Neural cell (in vitro differentiated cells): ENCODE measurements around the gene APC.

ENCODE experiments used
- EP300 ChIP-seq: fragments of 450-650 bp; conservative IDR thresholded peaks from 2 replicates; pipeline ENCODE4 v1.6.1; 2014; ENCODE audit warnings: antibody characterized with exemption, mild to moderate bottlenecking, moderate library complexity; ENCODE audit not compliant: poor library complexity, severe bottlenecking
- EZH2 ChIP-seq: fragments of 200-600, 300-800 bp; shearing (Covaris generic), sonication (generic); IDR thresholded peaks from 2 replicates; pipeline ENCODE4 v1.6.1; 2014; ENCODE audit warnings: antibody characterized with exemption, low read length, borderline replicate concordance, mild to moderate bottlenecking; ENCODE audit not compliant: insufficient read depth, poor library complexity, severe bottlenecking
- MXI1 ChIP-seq: fragments of 450-650 bp; conservative IDR thresholded peaks from 2 replicates; pipeline ENCODE4 v1.6.1; 2014; ENCODE audit warnings: antibody characterized with exemption, mild to moderate bottlenecking; ENCODE audit not compliant: poor library complexity, severe bottlenecking
- POLR2AphosphoS5 ChIP-seq: IDR thresholded peaks from 2 replicates; pipeline ENCODE4 v1.6.1; 2012
- RAD21 ChIP-seq: fragments of 450-650 bp; conservative IDR thresholded peaks from 2 replicates; pipeline ENCODE4 v1.6.1; 2014; ENCODE audit warnings: antibody characterized with exemption, mild to moderate bottlenecking, moderate library complexity
- SMC3 ChIP-seq: fragments of 450-650 bp; conservative IDR thresholded peaks from 2 replicates; pipeline ENCODE4 v1.6.1; 2014; ENCODE audit warnings: antibody characterized with exemption, mild to moderate bottlenecking, moderate library complexity; ENCODE audit not compliant: poor library complexity
- TF ChIP-seq, protein P1 (sequence below): fragments of 450-650 bp; IDR thresholded peaks from 2 replicates; pipeline ENCODE4 v1.5.1; 2014; ENCODE audit warnings: antibody characterized with exemption, mild to moderate bottlenecking, moderate library complexity; ENCODE audit not compliant: poor library complexity, severe bottlenecking
- TF ChIP-seq, protein P2 (sequence below): IDR thresholded peaks from 2 replicates; pipeline ENCODE4 v1.6.1; 2012; ENCODE audit warnings: borderline replicate concordance

DNA sequence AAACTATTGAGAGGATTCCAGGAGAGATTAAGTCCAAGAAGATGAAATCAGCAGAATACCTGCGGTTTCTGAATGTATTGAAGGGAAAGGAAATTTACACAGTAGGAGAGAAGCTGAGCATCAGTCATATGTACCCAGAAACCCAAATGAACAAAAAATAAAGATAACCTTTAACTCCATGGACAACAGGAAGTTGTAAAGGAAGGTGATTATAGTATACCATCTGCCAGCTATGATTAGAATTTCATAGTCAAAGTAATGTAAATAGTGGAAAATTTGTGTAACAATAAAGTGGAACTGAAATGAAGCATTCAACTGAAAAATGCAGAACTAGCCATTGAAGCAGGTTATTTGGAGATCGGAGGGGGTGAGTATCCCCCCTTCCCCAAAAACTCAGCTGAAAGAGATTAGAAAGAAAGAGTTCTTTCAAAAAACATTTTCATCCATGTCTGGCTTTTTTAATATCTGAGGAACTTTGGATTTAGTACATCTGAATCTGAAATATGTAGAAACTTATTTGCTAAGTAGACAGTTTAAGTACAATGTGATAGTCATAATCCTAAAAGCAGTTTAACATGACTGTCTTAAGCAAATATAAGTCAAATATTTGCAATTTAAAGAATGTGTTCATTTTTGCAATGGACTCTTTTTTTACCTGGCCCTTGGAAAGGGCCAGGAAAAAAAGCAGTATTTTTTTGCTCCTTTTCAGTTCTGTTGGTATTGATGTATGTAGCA is 58.4 kb downstream of the APC start:
- TF ChIP-seq RAD21 (no peak), EZH2 (no peak), MXI1 (no peak), POLR2AphosphoS5 (no peak), SMC3 (no peak), EP300 (no peak)
- TF ChIP-seq, protein P1, sequence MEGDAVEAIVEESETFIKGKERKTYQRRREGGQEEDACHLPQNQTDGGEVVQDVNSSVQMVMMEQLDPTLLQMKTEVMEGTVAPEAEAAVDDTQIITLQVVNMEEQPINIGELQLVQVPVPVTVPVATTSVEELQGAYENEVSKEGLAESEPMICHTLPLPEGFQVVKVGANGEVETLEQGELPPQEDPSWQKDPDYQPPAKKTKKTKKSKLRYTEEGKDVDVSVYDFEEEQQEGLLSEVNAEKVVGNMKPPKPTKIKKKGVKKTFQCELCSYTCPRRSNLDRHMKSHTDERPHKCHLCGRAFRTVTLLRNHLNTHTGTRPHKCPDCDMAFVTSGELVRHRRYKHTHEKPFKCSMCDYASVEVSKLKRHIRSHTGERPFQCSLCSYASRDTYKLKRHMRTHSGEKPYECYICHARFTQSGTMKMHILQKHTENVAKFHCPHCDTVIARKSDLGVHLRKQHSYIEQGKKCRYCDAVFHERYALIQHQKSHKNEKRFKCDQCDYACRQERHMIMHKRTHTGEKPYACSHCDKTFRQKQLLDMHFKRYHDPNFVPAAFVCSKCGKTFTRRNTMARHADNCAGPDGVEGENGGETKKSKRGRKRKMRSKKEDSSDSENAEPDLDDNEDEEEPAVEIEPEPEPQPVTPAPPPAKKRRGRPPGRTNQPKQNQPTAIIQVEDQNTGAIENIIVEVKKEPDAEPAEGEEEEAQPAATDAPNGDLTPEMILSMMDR = no peak
- TF ChIP-seq, protein P2, sequence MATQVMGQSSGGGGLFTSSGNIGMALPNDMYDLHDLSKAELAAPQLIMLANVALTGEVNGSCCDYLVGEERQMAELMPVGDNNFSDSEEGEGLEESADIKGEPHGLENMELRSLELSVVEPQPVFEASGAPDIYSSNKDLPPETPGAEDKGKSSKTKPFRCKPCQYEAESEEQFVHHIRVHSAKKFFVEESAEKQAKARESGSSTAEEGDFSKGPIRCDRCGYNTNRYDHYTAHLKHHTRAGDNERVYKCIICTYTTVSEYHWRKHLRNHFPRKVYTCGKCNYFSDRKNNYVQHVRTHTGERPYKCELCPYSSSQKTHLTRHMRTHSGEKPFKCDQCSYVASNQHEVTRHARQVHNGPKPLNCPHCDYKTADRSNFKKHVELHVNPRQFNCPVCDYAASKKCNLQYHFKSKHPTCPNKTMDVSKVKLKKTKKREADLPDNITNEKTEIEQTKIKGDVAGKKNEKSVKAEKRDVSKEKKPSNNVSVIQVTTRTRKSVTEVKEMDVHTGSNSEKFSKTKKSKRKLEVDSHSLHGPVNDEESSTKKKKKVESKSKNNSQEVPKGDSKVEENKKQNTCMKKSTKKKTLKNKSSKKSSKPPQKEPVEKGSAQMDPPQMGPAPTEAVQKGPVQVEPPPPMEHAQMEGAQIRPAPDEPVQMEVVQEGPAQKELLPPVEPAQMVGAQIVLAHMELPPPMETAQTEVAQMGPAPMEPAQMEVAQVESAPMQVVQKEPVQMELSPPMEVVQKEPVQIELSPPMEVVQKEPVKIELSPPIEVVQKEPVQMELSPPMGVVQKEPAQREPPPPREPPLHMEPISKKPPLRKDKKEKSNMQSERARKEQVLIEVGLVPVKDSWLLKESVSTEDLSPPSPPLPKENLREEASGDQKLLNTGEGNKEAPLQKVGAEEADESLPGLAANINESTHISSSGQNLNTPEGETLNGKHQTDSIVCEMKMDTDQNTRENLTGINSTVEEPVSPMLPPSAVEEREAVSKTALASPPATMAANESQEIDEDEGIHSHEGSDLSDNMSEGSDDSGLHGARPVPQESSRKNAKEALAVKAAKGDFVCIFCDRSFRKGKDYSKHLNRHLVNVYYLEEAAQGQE = no peak
